GM23338 (cell line): Measurements from ENCODE around the gene WDR27. TPM values are rescaled to one million over a fixed set of nuclear protein-coding genes. Genes with fewer than 3 reads are reported as not detected.

Experiments
- ATAC-seq: fragments of 200-7000 bp; cut with Tn5 transposase; 3 replicates; pipeline ENCODE4 v1.9.1; 2020
- DNase-seq: peaks from one replicate; pipeline ENCODE4 v3.0.0-alpha.2; 2015; ENCODE audit warnings: low spot score
- H2AFZ ChIP-seq: fragments of 200-600 bp; sonication (generic); 2 replicates; pipeline ENCODE4 v1.8.0; 2016; ENCODE audit warnings: antibody characterized with exemption, mild to moderate bottlenecking, moderate library complexity
- H3F3A ChIP-seq: fragments of 200-600 bp; sonication (generic); replicated peaks from 2 replicates; pipeline ENCODE4 v1.8.0; 2017; ENCODE audit warnings: antibody characterized with exemption, mixed run types, low read depth
- H3K27ac ChIP-seq: fragments of 200-600 bp; sonication (generic); 2 replicates; pipeline ENCODE4 v1.6.1; 2016; ENCODE audit warnings: low read depth
- H3K27me3 ChIP-seq: fragments of 200-600 bp; sonication (generic); 2 replicates; pipeline ENCODE4 v1.8.0; 2016; ENCODE audit warnings: mild to moderate bottlenecking, mixed run types, moderate library complexity; ENCODE audit not compliant: insufficient read depth
- H3K36me3 ChIP-seq: fragments of 200-600 bp; sonication (generic); 2 replicates; pipeline ENCODE4 v1.8.0; 2016; ENCODE audit warnings: mild to moderate bottlenecking; ENCODE audit not compliant: insufficient read depth
- H3K4me1 ChIP-seq: fragments of 200-600 bp; sonication (generic); 2 replicates; pipeline ENCODE4 v1.8.0; 2016; ENCODE audit warnings: mild to moderate bottlenecking, moderate library complexity; ENCODE audit not compliant: insufficient read depth
- H3K4me2 ChIP-seq: fragments of 200-600 bp; sonication (generic); 2 replicates; pipeline ENCODE4 v1.7.1; 2017; ENCODE audit warnings: mixed run types
- H3K4me3 ChIP-seq: fragments of 200-600 bp; sonication (generic); 2 replicates; pipeline ENCODE4 v1.6.1; 2016; ENCODE audit warnings: mixed run types
- H3K79me2 ChIP-seq: fragments of 200-600 bp; sonication (generic); replicated peaks from 2 replicates; pipeline ENCODE4 v1.8.0; 2017; ENCODE audit warnings: mild to moderate bottlenecking; ENCODE audit not compliant: insufficient read depth
- H3K9me2 ChIP-seq: fragments of 200-600 bp; sonication (generic); 2 replicates; pipeline ENCODE4 v1.8.0; 2017; ENCODE audit not compliant: insufficient read depth
- H4K20me1 ChIP-seq: fragments of 200-600 bp; sonication (generic); replicated peaks from 2 replicates; pipeline ENCODE4 v1.8.0; 2017; ENCODE audit warnings: mild to moderate bottlenecking; ENCODE audit not compliant: insufficient read depth
- H3K27ac Mint-ChIP-seq: 2 replicates; pipeline ENCODE4 v1.8.0; 2020; ENCODE audit warnings: inconsistent platforms, mild to moderate bottlenecking, moderate library complexity, mixed read lengths
- H3K27me3 Mint-ChIP-seq: 3 replicates; pipeline ENCODE4 v1.8.0; 2022; ENCODE audit warnings: low read depth, mild to moderate bottlenecking, moderate library complexity, mixed read lengths, inconsistent platforms; ENCODE audit not compliant: insufficient read depth, poor library complexity
- H3K36me3 Mint-ChIP-seq: 3 replicates; pipeline ENCODE4 v1.8.0; 2021; ENCODE audit warnings: low read depth, mild to moderate bottlenecking, inconsistent platforms, moderate library complexity, mixed read lengths
- H3K4me1 Mint-ChIP-seq: 3 replicates; pipeline ENCODE4 v1.8.0; 2020; ENCODE audit warnings: mild to moderate bottlenecking, inconsistent platforms, mixed read lengths
- H3K4me3 Mint-ChIP-seq: 3 replicates; pipeline ENCODE4 v1.8.0; 2021; ENCODE audit warnings: moderate library complexity, mild to moderate bottlenecking, inconsistent platforms, mixed read lengths
- H3K9me3 Mint-ChIP-seq: 3 replicates; pipeline ENCODE4 v1.8.0; 2020; ENCODE audit warnings: moderate library complexity, mild to moderate bottlenecking, inconsistent platforms, mixed read lengths
- CREB1 ChIP-seq: fragments of 250-450 bp; sonication (Bioruptor Pico); IDR thresholded peaks from 2 replicates; pipeline ENCODE4 v1.5.0; 2020; ENCODE audit warnings: low read depth, mild to moderate bottlenecking, moderate library complexity
- EZH2 ChIP-seq: fragments of 200-600 bp; sonication (generic); IDR thresholded peaks from one replicate; pipeline ENCODE4 v1.8.0; 2017; ENCODE audit warnings: antibody characterized with exemption, mild to moderate bottlenecking, low read depth; ENCODE audit not compliant: unreplicated experiment
- EZH2phosphoT487 ChIP-seq: fragments of 200-600 bp; sonication (generic); IDR thresholded peaks from one replicate; pipeline ENCODE4 v1.8.1; 2018; ENCODE audit warnings: antibody characterized with exemption; ENCODE audit not compliant: unreplicated experiment
- JUNB ChIP-seq: IDR thresholded peaks from one replicate; pipeline ENCODE4 v1.6.1; 2016; ENCODE audit warnings: antibody characterized with exemption; ENCODE audit not compliant: unreplicated experiment
- NANOG ChIP-seq: IDR thresholded peaks from 2 replicates; pipeline ENCODE4 v1.6.1; 2016; ENCODE audit warnings: antibody characterized with exemption, borderline replicate concordance
- POLR2AphosphoS5 ChIP-seq: IDR thresholded peaks from 2 replicates; pipeline ENCODE4 v1.6.1; 2016; ENCODE audit warnings: antibody characterized with exemption, low read depth
- STAT1 ChIP-seq: IDR thresholded peaks from one replicate; pipeline ENCODE4 v1.6.1; 2016; ENCODE audit warnings: antibody characterized with exemption; ENCODE audit not compliant: unreplicated experiment
- ZNF114 ChIP-seq: fragments of 250-450 bp; sonication (Bioruptor Pico); IDR thresholded peaks from 2 replicates; pipeline ENCODE4 v1.5.0; 2020; ENCODE audit warnings: mild to moderate bottlenecking, moderate library complexity
- ZNF331 ChIP-seq: fragments of 250-450 bp; sonication (Bioruptor Pico); IDR thresholded peaks from 2 replicates; pipeline ENCODE4 v1.5.0; 2020; ENCODE audit warnings: low read depth, mild to moderate bottlenecking, moderate library complexity
- polyA plus RNA-seq: library from polyadenylated mRNA; unstranded; fragments of >200 nt; fragmentation: Nextera tagmentation; extraction: Ambion mirVana; gene quantifications from 2 replicates; pipeline ENCODE4 v1.2.1, GENCODE V29; 2016
- total RNA-seq: library from RNA; depleted of rRNA; stranded (reverse); fragments of >200 nt; shearing (Covaris generic); gene quantifications from 2 replicates; pipeline ENCODE4 v1.2.3, GENCODE V29; 2014
- TF ChIP-seq, protein P1 (sequence below): IDR thresholded peaks from 2 replicates; pipeline ENCODE4 v1.6.1; 2016; ENCODE audit warnings: antibody characterized with exemption
- TF ChIP-seq, protein P2 (sequence below): IDR thresholded peaks from one replicate; pipeline ENCODE4 v1.6.1; 2018; ENCODE audit warnings: antibody characterized with exemption; ENCODE audit not compliant: unreplicated experiment
- TF ChIP-seq, protein P3 (sequence below): fragments of 250-450 bp; sonication (Bioruptor Pico); IDR thresholded peaks from 2 replicates; pipeline ENCODE4 v1.5.0; 2020; ENCODE audit warnings: mild to moderate bottlenecking, moderate library complexity
- TF ChIP-seq, protein P4 (sequence below), 2 experiments: fragments of 200-600 bp in 1 of 2; sonication (generic) in 1 of 2; conservative IDR thresholded peaks; 2 replicates each; pipeline versions ENCODE4 v1.5.1 to v1.6.1; 2016 to 2017; ENCODE audit warnings: antibody characterized with exemption in 2 of 2, low read depth in 2 of 2, mild to moderate bottlenecking in 2 of 2, moderate library complexity in 1 of 2

WDR27 gene
- total and polyA plus RNA-seq, 2 experiments from 2014 or later: 55.3 to 80.4 TPM

DNA sequence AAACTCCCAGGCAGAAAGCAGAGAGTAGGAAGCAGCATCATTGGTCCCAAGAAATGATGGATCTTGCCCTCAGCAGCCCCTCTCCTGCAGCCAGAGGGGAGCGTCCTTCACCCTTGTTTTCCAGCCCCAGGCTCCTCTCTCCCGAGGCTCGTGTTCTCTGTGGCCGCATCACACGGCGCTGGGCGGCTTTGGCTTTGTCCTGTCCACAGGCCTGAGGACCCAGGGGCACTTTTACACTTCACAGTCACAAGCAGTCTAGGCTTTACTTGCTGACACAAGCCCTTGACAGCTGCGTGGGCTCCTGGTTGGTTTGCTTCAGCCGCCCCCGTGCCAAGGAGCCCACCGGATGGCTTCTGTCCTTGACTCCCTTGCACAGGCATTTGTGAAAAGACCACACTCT is 272.8 kb downstream of the WDR27 start:
- H3F3A ChIP-seq: no peaks in the 10 kb centered on the region
- no peak overlapping the region for H3K27ac ChIP-seq
- H2AFZ ChIP-seq: no peak overlapping the region
- peaks cover 21% of the 10 kb centered on the region for H3K4me1 Mint-ChIP-seq
- H3K9me2 ChIP-seq: no peaks in the 10 kb centered on the region
- no peaks in the 10 kb centered on the region for H4K20me1 ChIP-seq
- H3K4me2 ChIP-seq: no peak overlapping the region
- no peak overlapping the region for H3K4me3 ChIP-seq
- peaks cover 7% of the 10 kb centered on the region for H3K4me1 ChIP-seq
- DNase-seq (no peak), ATAC-seq (peak; percentile 9; the same call in 2 of the 3 replicates)
- no peaks in the 10 kb centered on the region for H3K27me3 ChIP-seq
- peaks cover 61% of the 10 kb centered on the region for H3K36me3 Mint-ChIP-seq
- no peaks in the 10 kb centered on the region for H3K79me2 ChIP-seq
- H3K27me3 Mint-ChIP-seq: peaks cover 10% of the 10 kb centered on the region
- TF ChIP-seq, protein P1, sequence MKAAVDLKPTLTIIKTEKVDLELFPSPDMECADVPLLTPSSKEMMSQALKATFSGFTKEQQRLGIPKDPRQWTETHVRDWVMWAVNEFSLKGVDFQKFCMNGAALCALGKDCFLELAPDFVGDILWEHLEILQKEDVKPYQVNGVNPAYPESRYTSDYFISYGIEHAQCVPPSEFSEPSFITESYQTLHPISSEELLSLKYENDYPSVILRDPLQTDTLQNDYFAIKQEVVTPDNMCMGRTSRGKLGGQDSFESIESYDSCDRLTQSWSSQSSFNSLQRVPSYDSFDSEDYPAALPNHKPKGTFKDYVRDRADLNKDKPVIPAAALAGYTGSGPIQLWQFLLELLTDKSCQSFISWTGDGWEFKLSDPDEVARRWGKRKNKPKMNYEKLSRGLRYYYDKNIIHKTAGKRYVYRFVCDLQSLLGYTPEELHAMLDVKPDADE: no peak
- no peak for TF ChIP-seq EZH2phosphoT487
- TF ChIP-seq ZNF114 (CRISPR knock-in tag): no peak
- TF ChIP-seq, protein P2, sequence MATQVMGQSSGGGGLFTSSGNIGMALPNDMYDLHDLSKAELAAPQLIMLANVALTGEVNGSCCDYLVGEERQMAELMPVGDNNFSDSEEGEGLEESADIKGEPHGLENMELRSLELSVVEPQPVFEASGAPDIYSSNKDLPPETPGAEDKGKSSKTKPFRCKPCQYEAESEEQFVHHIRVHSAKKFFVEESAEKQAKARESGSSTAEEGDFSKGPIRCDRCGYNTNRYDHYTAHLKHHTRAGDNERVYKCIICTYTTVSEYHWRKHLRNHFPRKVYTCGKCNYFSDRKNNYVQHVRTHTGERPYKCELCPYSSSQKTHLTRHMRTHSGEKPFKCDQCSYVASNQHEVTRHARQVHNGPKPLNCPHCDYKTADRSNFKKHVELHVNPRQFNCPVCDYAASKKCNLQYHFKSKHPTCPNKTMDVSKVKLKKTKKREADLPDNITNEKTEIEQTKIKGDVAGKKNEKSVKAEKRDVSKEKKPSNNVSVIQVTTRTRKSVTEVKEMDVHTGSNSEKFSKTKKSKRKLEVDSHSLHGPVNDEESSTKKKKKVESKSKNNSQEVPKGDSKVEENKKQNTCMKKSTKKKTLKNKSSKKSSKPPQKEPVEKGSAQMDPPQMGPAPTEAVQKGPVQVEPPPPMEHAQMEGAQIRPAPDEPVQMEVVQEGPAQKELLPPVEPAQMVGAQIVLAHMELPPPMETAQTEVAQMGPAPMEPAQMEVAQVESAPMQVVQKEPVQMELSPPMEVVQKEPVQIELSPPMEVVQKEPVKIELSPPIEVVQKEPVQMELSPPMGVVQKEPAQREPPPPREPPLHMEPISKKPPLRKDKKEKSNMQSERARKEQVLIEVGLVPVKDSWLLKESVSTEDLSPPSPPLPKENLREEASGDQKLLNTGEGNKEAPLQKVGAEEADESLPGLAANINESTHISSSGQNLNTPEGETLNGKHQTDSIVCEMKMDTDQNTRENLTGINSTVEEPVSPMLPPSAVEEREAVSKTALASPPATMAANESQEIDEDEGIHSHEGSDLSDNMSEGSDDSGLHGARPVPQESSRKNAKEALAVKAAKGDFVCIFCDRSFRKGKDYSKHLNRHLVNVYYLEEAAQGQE: no peak
- TF ChIP-seq, protein P3, sequence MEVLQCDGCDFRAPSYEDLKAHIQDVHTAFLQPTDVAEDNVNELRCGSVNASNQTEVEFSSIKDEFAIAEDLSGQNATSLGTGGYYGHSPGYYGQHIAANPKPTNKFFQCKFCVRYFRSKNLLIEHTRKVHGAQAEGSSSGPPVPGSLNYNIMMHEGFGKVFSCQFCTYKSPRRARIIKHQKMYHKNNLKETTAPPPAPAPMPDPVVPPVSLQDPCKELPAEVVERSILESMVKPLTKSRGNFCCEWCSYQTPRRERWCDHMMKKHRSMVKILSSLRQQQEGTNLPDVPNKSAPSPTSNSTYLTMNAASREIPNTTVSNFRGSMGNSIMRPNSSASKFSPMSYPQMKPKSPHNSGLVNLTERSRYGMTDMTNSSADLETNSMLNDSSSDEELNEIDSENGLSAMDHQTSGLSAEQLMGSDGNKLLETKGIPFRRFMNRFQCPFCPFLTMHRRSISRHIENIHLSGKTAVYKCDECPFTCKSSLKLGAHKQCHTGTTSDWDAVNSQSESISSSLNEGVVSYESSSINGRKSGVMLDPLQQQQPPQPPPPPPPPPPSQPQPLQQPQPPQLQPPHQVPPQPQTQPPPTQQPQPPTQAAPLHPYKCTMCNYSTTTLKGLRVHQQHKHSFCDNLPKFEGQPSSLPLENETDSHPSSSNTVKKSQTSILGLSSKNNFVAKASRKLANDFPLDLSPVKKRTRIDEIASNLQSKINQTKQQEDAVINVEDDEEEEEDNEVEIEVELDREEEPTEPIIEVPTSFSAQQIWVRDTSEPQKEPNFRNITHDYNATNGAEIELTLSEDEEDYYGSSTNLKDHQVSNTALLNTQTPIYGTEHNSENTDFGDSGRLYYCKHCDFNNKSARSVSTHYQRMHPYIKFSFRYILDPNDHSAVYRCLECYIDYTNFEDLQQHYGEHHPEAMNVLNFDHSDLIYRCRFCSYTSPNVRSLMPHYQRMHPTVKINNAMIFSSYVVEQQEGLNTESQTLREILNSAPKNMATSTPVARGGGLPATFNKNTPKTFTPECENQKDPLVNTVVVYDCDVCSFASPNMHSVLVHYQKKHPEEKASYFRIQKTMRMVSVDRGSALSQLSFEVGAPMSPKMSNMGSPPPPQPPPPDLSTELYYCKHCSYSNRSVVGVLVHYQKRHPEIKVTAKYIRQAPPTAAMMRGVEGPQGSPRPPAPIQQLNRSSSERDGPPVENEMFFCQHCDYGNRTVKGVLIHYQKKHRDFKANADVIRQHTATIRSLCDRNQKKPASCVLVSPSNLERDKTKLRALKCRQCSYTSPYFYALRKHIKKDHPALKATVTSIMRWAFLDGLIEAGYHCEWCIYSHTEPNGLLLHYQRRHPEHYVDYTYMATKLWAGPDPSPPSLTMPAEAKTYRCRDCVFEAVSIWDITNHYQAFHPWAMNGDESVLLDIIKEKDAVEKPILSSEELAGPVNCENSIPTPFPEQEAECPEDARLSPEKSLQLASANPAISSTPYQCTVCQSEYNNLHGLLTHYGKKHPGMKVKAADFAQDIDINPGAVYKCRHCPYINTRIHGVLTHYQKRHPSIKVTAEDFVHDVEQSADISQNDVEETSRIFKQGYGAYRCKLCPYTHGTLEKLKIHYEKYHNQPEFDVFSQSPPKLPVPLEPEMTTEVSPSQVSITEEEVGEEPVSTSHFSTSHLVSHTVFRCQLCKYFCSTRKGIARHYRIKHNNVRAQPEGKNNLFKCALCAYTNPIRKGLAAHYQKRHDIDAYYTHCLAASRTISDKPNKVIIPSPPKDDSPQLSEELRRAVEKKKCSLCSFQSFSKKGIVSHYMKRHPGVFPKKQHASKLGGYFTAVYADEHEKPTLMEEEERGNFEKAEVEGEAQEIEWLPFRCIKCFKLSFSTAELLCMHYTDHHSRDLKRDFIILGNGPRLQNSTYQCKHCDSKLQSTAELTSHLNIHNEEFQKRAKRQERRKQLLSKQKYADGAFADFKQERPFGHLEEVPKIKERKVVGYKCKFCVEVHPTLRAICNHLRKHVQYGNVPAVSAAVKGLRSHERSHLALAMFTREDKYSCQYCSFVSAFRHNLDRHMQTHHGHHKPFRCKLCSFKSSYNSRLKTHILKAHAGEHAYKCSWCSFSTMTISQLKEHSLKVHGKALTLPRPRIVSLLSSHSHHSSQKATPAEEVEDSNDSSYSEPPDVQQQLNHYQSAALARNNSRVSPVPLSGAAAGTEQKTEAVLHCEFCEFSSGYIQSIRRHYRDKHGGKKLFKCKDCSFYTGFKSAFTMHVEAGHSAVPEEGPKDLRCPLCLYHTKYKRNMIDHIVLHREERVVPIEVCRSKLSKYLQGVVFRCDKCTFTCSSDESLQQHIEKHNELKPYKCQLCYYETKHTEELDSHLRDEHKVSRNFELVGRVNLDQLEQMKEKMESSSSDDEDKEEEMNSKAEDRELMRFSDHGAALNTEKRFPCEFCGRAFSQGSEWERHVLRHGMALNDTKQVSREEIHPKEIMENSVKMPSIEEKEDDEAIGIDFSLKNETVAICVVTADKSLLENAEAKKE (CRISPR knock-in tag): no peak
- no peak for TF ChIP-seq POLR2AphosphoS5
- no peak for TF ChIP-seq JUNB
- TF ChIP-seq ZNF331 (CRISPR knock-in tag): no peak
- TF ChIP-seq STAT1: no peak
- TF ChIP-seq NANOG: no peak
- TF ChIP-seq, protein P4, sequence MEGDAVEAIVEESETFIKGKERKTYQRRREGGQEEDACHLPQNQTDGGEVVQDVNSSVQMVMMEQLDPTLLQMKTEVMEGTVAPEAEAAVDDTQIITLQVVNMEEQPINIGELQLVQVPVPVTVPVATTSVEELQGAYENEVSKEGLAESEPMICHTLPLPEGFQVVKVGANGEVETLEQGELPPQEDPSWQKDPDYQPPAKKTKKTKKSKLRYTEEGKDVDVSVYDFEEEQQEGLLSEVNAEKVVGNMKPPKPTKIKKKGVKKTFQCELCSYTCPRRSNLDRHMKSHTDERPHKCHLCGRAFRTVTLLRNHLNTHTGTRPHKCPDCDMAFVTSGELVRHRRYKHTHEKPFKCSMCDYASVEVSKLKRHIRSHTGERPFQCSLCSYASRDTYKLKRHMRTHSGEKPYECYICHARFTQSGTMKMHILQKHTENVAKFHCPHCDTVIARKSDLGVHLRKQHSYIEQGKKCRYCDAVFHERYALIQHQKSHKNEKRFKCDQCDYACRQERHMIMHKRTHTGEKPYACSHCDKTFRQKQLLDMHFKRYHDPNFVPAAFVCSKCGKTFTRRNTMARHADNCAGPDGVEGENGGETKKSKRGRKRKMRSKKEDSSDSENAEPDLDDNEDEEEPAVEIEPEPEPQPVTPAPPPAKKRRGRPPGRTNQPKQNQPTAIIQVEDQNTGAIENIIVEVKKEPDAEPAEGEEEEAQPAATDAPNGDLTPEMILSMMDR (conservative IDR thresholded peaks at IDR 0.05; ENCODE audit: low read depth in 2 of 2): no peak
- TF ChIP-seq CREB1: no peak
- TF ChIP-seq EZH2: no peak
- peaks cover 12% of the 10 kb centered on the region; the same call in 1 of the 2 replicates for H3K36me3 ChIP-seq
- no peak overlapping the region for H3K4me3 Mint-ChIP-seq
- no peak overlapping the region for H3K27ac Mint-ChIP-seq
- H3K9me3 Mint-ChIP-seq: peaks cover 73% of the 10 kb centered on the region
